ENCODE results near the gene DEPP1. TPM values are rescaled to one million over a fixed set of nuclear protein-coding genes. Genes with fewer than 3 reads are reported as not detected.

Gene DEPP1
- polyA plus RNA-seq, 2 of the 4 experiments (the other 2 are of a cell fraction) = 0.46 to 0.92 TPM

DNA sequence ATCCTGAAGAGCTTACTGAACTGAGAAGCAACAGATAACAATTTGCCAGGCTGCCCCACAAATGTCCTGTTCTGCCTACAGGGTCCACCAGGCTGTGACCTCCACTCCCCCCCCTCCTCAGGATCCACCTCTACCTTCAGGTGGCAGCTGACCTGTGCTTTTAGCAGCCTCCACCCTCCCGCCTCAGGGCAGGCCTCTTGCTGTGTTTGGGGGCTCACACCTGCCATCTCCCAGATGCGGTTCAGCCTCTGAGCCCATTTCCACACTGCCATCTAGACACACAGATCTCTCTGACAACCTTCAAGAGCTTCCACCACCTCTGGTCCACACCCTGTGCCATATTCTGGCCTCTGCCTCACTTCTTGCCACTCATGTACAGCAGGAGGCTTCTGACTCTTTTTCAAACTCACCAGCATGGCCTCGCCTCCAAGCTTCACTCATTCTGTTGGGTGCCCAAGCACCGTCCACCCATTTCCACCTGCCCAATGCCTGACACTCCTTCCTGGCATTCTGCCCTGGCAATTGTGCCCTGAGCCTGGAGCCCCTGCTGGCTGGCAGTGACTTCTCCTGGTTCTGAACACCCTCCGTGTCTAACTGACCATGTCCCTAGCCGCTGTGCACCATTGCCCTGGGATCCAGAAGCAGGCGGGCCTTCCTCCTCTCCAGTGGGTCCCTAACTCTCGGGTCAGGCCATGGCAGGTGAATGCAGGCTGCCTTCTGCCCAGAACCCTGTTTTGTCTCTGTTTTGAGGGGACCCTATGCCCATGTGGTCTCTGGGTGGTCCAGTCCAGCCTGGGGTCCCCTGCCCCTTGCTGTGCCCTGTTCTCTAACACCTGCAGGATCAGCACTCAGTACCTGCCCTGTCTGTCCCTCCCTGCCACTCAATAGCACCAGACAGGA lies 49.0 kb downstream of the DEPP1 start:
- DNase-seq (ENCODE audit: low read depth in 1 of 2, low spot score in 1 of 2) = no peak
- WGBS (ENCODE audit: missing lambda C conversion rate) = 10% methylated on average over 6 of the region's 8 CpGs
- no peak for TF ChIP-seq TFCP2L1 (CRISPR knock-in tag; IDR thresholded peaks at IDR 0.05)
- no peak for TF ChIP-seq MAZ (IDR thresholded peaks at IDR 0.05; ENCODE audit: borderline replicate concordance, low read depth, low read length)
- no peak for TF ChIP-seq POLR2AphosphoS2 (conservative IDR thresholded peaks at IDR 0.05; ENCODE audit: low read length)
- TF ChIP-seq CHD4 (IDR thresholded peaks at IDR 0.05; ENCODE audit: borderline replicate concordance) = no peak
- TF ChIP-seq KDM1A (IDR thresholded peaks at IDR 0.05; ENCODE audit: low read depth) = no peak
- TF ChIP-seq, protein P1, sequence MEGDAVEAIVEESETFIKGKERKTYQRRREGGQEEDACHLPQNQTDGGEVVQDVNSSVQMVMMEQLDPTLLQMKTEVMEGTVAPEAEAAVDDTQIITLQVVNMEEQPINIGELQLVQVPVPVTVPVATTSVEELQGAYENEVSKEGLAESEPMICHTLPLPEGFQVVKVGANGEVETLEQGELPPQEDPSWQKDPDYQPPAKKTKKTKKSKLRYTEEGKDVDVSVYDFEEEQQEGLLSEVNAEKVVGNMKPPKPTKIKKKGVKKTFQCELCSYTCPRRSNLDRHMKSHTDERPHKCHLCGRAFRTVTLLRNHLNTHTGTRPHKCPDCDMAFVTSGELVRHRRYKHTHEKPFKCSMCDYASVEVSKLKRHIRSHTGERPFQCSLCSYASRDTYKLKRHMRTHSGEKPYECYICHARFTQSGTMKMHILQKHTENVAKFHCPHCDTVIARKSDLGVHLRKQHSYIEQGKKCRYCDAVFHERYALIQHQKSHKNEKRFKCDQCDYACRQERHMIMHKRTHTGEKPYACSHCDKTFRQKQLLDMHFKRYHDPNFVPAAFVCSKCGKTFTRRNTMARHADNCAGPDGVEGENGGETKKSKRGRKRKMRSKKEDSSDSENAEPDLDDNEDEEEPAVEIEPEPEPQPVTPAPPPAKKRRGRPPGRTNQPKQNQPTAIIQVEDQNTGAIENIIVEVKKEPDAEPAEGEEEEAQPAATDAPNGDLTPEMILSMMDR (IDR thresholded peaks at IDR 0.05) = no peak
- no peak for TF ChIP-seq CHD2 (IDR thresholded peaks at IDR 0.05; ENCODE audit: low read length, partially characterized antibody)
- no peak for TF ChIP-seq FOSL2 (IDR thresholded peaks at IDR 0.05)
- TF ChIP-seq FOSL2 (CRISPR knock-in tag; IDR thresholded peaks at IDR 0.05) = no peak
- no peak for TF ChIP-seq RNF2 (IDR thresholded peaks at IDR 0.05; ENCODE audit: borderline replicate concordance, low read depth)
- TF ChIP-seq, protein P2, sequence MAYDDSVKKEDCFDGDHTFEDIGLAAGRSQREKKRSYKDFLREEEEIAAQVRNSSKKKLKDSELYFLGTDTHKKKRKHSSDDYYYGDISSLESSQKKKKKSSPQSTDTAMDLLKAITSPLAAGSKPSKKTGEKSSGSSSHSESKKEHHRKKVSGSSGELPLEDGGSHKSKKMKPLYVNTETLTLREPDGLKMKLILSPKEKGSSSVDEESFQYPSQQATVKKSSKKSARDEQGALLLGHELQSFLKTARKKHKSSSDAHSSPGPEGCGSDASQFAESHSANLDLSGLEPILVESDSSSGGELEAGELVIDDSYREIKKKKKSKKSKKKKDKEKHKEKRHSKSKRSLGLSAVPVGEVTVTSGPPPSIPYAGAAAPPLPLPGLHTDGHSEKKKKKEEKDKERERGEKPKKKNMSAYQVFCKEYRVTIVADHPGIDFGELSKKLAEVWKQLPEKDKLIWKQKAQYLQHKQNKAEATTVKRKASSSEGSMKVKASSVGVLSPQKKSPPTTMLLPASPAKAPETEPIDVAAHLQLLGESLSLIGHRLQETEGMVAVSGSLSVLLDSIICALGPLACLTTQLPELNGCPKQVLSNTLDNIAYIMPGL (CRISPR knock-in tag; IDR thresholded peaks at IDR 0.05; ENCODE audit: borderline replicate concordance) = no peak
- TF ChIP-seq HOXA7 (CRISPR knock-in tag; IDR thresholded peaks at IDR 0.05) = no peak
- no peak for TF ChIP-seq ZFP36 (IDR thresholded peaks at IDR 0.05; ENCODE audit: borderline replicate concordance, partially characterized antibody)
- TF ChIP-seq, protein P3, sequence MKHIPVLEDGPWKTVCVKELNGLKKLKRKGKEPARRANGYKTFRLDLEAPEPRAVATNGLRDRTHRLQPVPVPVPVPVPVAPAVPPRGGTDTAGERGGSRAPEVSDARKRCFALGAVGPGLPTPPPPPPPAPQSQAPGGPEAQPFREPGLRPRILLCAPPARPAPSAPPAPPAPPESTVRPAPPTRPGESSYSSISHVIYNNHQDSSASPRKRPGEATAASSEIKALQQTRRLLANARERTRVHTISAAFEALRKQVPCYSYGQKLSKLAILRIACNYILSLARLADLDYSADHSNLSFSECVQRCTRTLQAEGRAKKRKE (CRISPR knock-in tag; IDR thresholded peaks at IDR 0.05; ENCODE audit: low read depth) = no peak
- no peak for TF ChIP-seq MAFK (IDR thresholded peaks at IDR 0.05; ENCODE audit: partially characterized antibody)
- TF ChIP-seq BHLHE40 (IDR thresholded peaks at IDR 0.05; ENCODE audit: low read depth, low read length) = no peak
- no peak for TF ChIP-seq JUN (IDR thresholded peaks at IDR 0.05)
- TF ChIP-seq TP53 (CRISPR knock-in tag; IDR thresholded peaks at IDR 0.05) = no peak
- TF ChIP-seq HOXB13 (CRISPR knock-in tag; IDR thresholded peaks at IDR 0.05; ENCODE audit: low read depth) = no peak
- TF ChIP-seq, protein P4, sequence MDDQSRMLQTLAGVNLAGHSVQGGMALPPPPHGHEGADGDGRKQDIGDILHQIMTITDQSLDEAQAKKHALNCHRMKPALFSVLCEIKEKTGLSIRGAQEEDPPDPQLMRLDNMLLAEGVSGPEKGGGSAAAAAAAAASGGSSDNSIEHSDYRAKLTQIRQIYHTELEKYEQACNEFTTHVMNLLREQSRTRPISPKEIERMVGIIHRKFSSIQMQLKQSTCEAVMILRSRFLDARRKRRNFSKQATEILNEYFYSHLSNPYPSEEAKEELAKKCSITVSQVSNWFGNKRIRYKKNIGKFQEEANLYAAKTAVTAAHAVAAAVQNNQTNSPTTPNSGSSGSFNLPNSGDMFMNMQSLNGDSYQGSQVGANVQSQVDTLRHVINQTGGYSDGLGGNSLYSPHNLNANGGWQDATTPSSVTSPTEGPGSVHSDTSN (IDR thresholded peaks at IDR 0.05) = no peak
- no peak for TF ChIP-seq HEYL (CRISPR knock-in tag; IDR thresholded peaks at IDR 0.05)
- no peak overlapping the region for H3K4me2 ChIP-seq
- no peaks in the 10 kb centered on the region for H3K9me3 ChIP-seq
- ChIA-PET POLR2A (no interaction called here), CTCF (interaction anchor here (1.0 to 1.8 kb wide), 3 partner anchors 10 to 60 kb away, joined by 3 to 5 read pairs (median 5); no protein-coding TSS in a partner anchor)
- no peak overlapping the region for H3K4me3 ChIP-seq
- no peak for ATAC-seq
- H3K27ac ChIP-seq = no peak overlapping the region
- no peak for FAIRE-seq
- H3K4me1 ChIP-seq = no peaks in the 10 kb centered on the region
